Transverse colon (tissue), 4 donors: ENCODE measurements around the gene SMYD4.

ENCODE experiments used
- POLR2A ChIP-seq: fragments of 450-650 bp; IDR thresholded peaks from one replicate; pipeline ENCODE4 v1.6.1; 2016; ENCODE audit warnings: antibody characterized with exemption, mild to moderate bottlenecking, moderate library complexity
- POLR2AphosphoS5 ChIP-seq, 3 donors: sonication (generic); formaldehyde crosslinking; IDR thresholded peaks; one replicate each; pipeline ENCODE4 v1.6.1; 2016; ENCODE audit warnings: antibody characterized with exemption in 3 of 3
- TF ChIP-seq, protein P1 (sequence below), 5 experiments: fragments of 200-600 bp in 3 of 5; fragments of 450-650 bp in 2 of 5; sonication (generic) in 3 of 5; IDR thresholded peaks; 1 replicate in 2 of 5; 2 replicates in 3 of 5; pipeline ENCODE4 v1.5.1; 2016 to 2017; ENCODE audit warnings: antibody characterized with exemption in 5 of 5, inconsistent platforms in 3 of 5, mild to moderate bottlenecking in 2 of 5, moderate library complexity in 1 of 5

DNA sequence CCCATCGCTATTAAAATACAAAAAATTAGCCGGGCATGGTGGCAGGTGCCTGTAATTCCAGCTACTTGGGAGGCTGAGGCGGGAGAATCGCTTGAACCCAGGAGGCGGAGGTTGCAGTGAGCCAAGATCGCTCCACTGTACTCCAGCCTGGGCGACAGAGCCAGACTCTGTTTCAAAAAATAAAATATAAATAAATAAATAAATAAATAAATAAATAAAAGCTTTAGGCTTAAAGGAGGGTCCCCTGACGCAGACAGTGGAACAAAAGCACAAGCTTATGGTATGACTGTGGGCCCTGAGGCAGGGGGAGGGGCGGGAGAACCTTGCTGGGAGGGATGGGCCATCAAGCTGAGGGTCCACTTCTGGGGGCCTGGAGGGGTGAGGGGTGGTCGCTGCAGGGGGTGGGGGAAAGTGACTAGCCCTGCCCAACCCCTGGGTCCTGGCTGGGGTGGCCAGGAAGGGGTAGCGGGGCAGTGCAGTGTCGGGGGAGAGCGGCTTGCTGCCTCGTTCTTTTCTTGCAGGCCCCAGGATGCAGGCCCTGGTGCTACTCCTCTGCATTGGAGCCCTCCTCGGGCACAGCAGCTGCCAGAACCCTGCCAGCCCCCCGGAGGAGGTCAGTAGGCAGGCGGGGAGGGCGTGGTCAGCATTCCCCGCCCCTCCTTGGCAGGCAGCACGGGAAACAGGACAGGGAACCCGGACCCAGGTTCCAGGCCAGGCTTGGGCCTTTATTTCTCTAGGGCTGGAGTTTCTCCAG lies 63.1 kb downstream of the SMYD4 start:
- TF ChIP-seq, protein P1, sequence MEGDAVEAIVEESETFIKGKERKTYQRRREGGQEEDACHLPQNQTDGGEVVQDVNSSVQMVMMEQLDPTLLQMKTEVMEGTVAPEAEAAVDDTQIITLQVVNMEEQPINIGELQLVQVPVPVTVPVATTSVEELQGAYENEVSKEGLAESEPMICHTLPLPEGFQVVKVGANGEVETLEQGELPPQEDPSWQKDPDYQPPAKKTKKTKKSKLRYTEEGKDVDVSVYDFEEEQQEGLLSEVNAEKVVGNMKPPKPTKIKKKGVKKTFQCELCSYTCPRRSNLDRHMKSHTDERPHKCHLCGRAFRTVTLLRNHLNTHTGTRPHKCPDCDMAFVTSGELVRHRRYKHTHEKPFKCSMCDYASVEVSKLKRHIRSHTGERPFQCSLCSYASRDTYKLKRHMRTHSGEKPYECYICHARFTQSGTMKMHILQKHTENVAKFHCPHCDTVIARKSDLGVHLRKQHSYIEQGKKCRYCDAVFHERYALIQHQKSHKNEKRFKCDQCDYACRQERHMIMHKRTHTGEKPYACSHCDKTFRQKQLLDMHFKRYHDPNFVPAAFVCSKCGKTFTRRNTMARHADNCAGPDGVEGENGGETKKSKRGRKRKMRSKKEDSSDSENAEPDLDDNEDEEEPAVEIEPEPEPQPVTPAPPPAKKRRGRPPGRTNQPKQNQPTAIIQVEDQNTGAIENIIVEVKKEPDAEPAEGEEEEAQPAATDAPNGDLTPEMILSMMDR (IDR thresholded peaks at IDR 0.05), result no peak
- TF ChIP-seq POLR2AphosphoS5 (IDR thresholded peaks at IDR 0.05), result no peak
- TF ChIP-seq POLR2A, result no peak
